Nephron progenitor cell (in vitro differentiated cells): ENCODE measurements around the gene FGGY.

Experiments used
- DNase-seq: peaks from one replicate; pipeline ENCODE4 v3.0.0; 2021
- H3K27ac Mint-ChIP-seq: 2 replicates; pipeline ENCODE4 v1.8.0; 2021; ENCODE audit warnings: mild to moderate bottlenecking, moderate library complexity, mixed read lengths
- H3K27me3 Mint-ChIP-seq: 2 replicates; pipeline ENCODE4 v1.8.0; 2021; ENCODE audit warnings: mild to moderate bottlenecking, low read depth, mixed read lengths; ENCODE audit not compliant: poor library complexity
- H3K36me3 Mint-ChIP-seq: 2 replicates; pipeline ENCODE4 v1.8.0; 2021; ENCODE audit warnings: low read depth, mixed read lengths
- H3K4me1 Mint-ChIP-seq: 2 replicates; pipeline ENCODE4 v1.8.0; 2021; ENCODE audit warnings: mixed read lengths
- H3K4me3 Mint-ChIP-seq: 2 replicates; pipeline ENCODE4 v1.8.0; 2021; ENCODE audit warnings: mild to moderate bottlenecking, moderate library complexity, mixed read lengths
- H3K9me3 Mint-ChIP-seq: 2 replicates; pipeline ENCODE4 v1.8.0; 2021; ENCODE audit warnings: mild to moderate bottlenecking, moderate library complexity, mixed read lengths
- CTCF ChIP-seq: fragments of 200-600 bp; sonication (generic); IDR thresholded peaks from 2 replicates; pipeline ENCODE4 v1.5.0; 2021; ENCODE audit warnings: antibody characterized with exemption

The FGGY gene

GRCh38 chr1:59391212-59392179, 94.6 kb downstream of the FGGY start:
- Mint-ChIP-seq H3K36me3 (no peaks in the 10 kb centered on the region), H3K4me3 (peak overlapping the region; percentile 57), H3K27me3 (no peaks in the 10 kb centered on the region), H3K9me3 (no peaks in the 10 kb centered on the region), H3K4me1 (peaks cover 59% of the 10 kb centered on the region), H3K27ac (peak overlapping the region; percentile 62)
- TF ChIP-seq CTCF, result no peak
- DNase-seq, result no peak

GRCh38 chr1:59393211-59394180, 96.6 kb downstream of the FGGY start:
- Mint-ChIP-seq H3K4me1 (peaks cover 74% of the 10 kb centered on the region), H3K27ac (peak overlapping the region; percentile 89), H3K4me3 (peak overlapping the region; percentile 62), H3K27me3 (no peaks in the 10 kb centered on the region), H3K36me3 (no peaks in the 10 kb centered on the region), H3K9me3 (no peaks in the 10 kb centered on the region)
- DNase-seq, result peak; percentile 30
- no peak for TF ChIP-seq CTCF

- no peaks in the 10 kb centered on the region for H3K27me3 Mint-ChIP-seq
- H3K4me3 Mint-ChIP-seq, result peak overlapping the region; percentile 28
- peaks cover 74% of the 10 kb centered on the region for H3K4me1 Mint-ChIP-seq
- no peak for TF ChIP-seq CTCF
- no peak for DNase-seq
- H3K9me3 Mint-ChIP-seq, result no peaks in the 10 kb centered on the region
- H3K27ac Mint-ChIP-seq, result peak overlapping the region; percentile 89
- H3K36me3 Mint-ChIP-seq, result no peaks in the 10 kb centered on the region
Measured at GRCh38 chr1:59394706-59395425, 98.0 kb downstream of the FGGY start.

DNA sequence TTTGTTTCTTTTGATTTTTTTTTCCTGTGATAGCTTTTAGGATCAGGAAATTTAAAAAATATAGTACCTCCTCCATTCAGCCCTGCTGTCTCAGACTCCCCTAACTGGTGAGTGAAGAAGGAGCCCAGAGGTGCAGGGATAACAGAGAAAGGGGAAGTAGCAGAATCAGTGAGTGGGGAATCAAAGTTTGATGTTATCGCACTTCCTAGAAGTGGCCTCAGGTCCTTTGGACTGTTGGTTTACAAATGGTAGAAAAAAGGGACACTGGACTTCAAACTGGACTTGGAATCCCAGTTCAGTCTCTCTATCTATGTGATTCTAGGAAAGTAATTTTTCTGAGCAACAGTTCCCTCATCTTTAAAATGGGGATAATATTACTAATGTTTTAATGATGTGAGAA, 99.5 kb downstream of the FGGY start:
- Mint-ChIP-seq H3K9me3 (no peaks in the 10 kb centered on the region), H3K27ac (no peak overlapping the region), H3K27me3 (no peaks in the 10 kb centered on the region), H3K4me3 (no peak overlapping the region), H3K36me3 (no peaks in the 10 kb centered on the region), H3K4me1 (peaks cover 62% of the 10 kb centered on the region)
- no peak for TF ChIP-seq CTCF
- DNase-seq, result no peak

GRCh38 chr1:59397139-59397858, 100.4 kb downstream of the FGGY start:
- Mint-ChIP-seq H3K27me3 (no peaks in the 10 kb centered on the region), H3K9me3 (no peaks in the 10 kb centered on the region), H3K4me1 (peaks cover 59% of the 10 kb centered on the region), H3K27ac (peak overlapping the region; percentile 76), H3K4me3 (no peak overlapping the region), H3K36me3 (no peaks in the 10 kb centered on the region)
- no peak for TF ChIP-seq CTCF
- DNase-seq, result peak; percentile 6
